Measurements from ENCODE around the gene OSBPL7.

The OSBPL7 gene

DNA sequence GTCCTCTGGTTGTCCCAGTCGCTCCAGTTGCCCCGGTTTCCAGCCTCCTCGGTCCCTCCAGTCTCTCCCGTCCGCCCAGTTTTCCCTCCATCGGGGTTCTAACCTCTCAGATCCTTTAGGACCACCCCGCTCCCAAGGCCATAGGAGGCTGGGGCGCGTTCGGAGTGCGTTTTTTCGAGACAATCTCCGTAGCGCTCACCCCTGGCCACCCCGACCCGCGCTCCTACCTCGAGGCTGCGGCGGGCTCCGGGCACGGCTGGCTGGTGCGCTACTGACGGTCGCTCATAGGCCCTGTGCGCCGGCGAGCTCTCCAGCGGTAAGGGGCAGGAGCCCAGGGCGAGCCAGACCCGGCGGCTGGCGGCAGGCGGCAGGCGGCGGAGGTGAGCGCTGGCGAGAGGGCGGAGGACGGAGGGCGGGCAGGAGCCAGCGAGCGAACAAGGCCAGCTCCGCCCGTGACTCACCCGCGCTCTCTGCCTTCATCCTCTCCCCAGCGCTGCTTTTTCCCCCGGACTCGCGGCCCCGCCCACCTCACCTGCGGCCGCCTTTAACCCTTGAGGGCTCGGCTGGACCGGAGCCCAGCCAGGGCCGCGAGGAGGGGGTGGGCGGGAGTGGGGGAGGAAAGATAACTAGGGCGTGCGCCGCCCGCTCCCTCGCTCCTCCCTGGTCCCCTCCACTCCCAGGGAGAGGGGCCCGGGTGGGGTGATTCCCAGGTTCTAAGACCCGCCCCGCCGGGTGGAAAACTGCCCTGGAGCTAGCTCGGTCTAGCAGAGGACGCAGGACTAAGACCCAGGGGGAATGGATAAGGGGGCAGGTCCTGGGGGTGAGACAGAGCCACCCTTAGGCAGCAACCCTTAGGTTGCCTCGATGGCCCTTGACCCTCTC lies 29.3 kb upstream of the OSBPL7 start, which contains the start of gene SP6:
Gene SP6 (minus strand): TSS at position 472 of the 882 bp plus-strand sequence. CDS start 2,734 bp downstream, outside the sequence.
- peak within 1 kb of the TSS; percentile 95 for H3K23ac ChIP-seq (ENCODE audit: low read length)
- no peaks in the 10 kb centered on the region for H3K36me3 ChIP-seq (ENCODE audit: control insufficient read depth, insufficient read depth, low read length)
- peak within 1 kb of the TSS; percentile 18 for H3K18ac ChIP-seq (ENCODE audit: low read length)
- DNase-seq, result peak; percentile 96
- no peak within 1 kb of the TSS for H2AK5ac ChIP-seq (ENCODE audit: low read length)
- H2BK5ac ChIP-seq (ENCODE audit: low read length), result peak within 1 kb of the TSS; percentile 10
- peak within 1 kb of the TSS; percentile 56 for H3K4me3 ChIP-seq (ENCODE audit: low read length)
- H4K8ac ChIP-seq (ENCODE audit: low read depth, low read length), result no peak within 1 kb of the TSS
- peak within 1 kb of the TSS; percentile 92 for H3K56ac ChIP-seq (ENCODE audit: low read length)
- no peak within 1 kb of the TSS for H3K4ac ChIP-seq (ENCODE audit: low read depth, low read length)
- peak within 1 kb of the TSS; percentile 29 for H3K27ac ChIP-seq (ENCODE audit: low read depth, low read length)
- H4K5ac ChIP-seq (ENCODE audit: low read length), result no peak within 1 kb of the TSS
- H3K79me2 ChIP-seq (ENCODE audit: control insufficient read depth, insufficient read depth, low read length), result peaks cover 11% of the 10 kb centered on the region
- no peak within 1 kb of the TSS for H2BK120ac ChIP-seq (ENCODE audit: low read depth, low read length)
- peak within 1 kb of the TSS; percentile 83 for H3K4me2 ChIP-seq (ENCODE audit: low read length)
- H2BK15ac ChIP-seq (replicated peaks; ENCODE audit: low read depth), result no peak within 1 kb of the TSS
- H3K27me3 ChIP-seq (ENCODE audit: insufficient read depth, low read length, poor library complexity), result peaks cover 16% of the 10 kb centered on the region
- peaks cover 25% of the 10 kb centered on the region for H3K4me1 ChIP-seq (ENCODE audit: control insufficient read depth, low read depth, low read length)
- no CpG with 5 or more reads among the region's 71 CpGs for WGBS (ENCODE audit: extremely low coverage, insufficient coverage, low lambda C conversion rate)
- H3K9ac ChIP-seq (ENCODE audit: low read length), result peak within 1 kb of the TSS; percentile 87
- peaks cover 5% of the 10 kb centered on the region for H3K79me1 ChIP-seq (ENCODE audit: low read length)

DNA sequence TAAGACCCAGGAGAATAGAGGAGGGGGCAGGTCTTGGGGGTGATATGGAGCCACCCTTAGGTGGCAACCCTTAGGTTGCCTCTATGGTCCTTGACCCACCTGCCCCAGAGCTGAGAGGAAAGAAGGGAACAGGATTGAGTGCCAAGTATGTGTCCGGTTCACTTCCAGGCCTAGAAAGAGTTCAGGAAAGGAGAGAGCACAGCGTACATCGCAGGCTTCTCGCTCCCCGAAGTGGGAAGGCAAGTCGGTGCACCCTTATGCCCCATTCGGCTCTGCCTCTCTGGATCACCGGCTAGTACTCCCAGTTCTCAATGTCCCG lies 28.7 kb upstream of the OSBPL7 start:
- H3K36me3 ChIP-seq (ENCODE audit: control insufficient read depth, insufficient read depth, low read length), result no peaks in the 10 kb centered on the region
- H3K4ac ChIP-seq (ENCODE audit: low read depth, low read length), result no peak overlapping the region
- peaks cover 6% of the 10 kb centered on the region for H3K79me1 ChIP-seq (ENCODE audit: low read length)
- peaks cover 22% of the 10 kb centered on the region for H3K4me1 ChIP-seq (ENCODE audit: control insufficient read depth, low read depth, low read length)
- no peak overlapping the region for H2BK120ac ChIP-seq (ENCODE audit: low read depth, low read length)
- H3K9ac ChIP-seq (ENCODE audit: low read length), result peak overlapping the region; percentile 87
- no CpG with 5 or more reads among the region's 9 CpGs for WGBS (ENCODE audit: extremely low coverage, insufficient coverage, low lambda C conversion rate)
- peak overlapping the region; percentile 95 for H3K23ac ChIP-seq (ENCODE audit: low read length)
- H4K8ac ChIP-seq (ENCODE audit: low read depth, low read length), result no peak overlapping the region
- DNase-seq, result no peak
- no peak overlapping the region for H2AK5ac ChIP-seq (ENCODE audit: low read length)
- no peak overlapping the region for H2BK5ac ChIP-seq (ENCODE audit: low read length)
- peaks cover 16% of the 10 kb centered on the region for H3K27me3 ChIP-seq (ENCODE audit: insufficient read depth, low read length, poor library complexity)
- H3K79me2 ChIP-seq (ENCODE audit: control insufficient read depth, insufficient read depth, low read length), result peaks cover 11% of the 10 kb centered on the region
- peak overlapping the region; percentile 8 for H3K18ac ChIP-seq (ENCODE audit: low read length)
- peak overlapping the region; percentile 56 for H3K4me3 ChIP-seq (ENCODE audit: low read length)
- no peak overlapping the region for H2BK15ac ChIP-seq (replicated peaks; ENCODE audit: low read depth)
- peak overlapping the region; percentile 92 for H3K56ac ChIP-seq (ENCODE audit: low read length)
- H3K4me2 ChIP-seq (ENCODE audit: low read length), result peak overlapping the region; percentile 83
- H3K27ac ChIP-seq (ENCODE audit: low read depth, low read length), result no peak overlapping the region
- H4K5ac ChIP-seq (ENCODE audit: low read length), result no peak overlapping the region

DNA sequence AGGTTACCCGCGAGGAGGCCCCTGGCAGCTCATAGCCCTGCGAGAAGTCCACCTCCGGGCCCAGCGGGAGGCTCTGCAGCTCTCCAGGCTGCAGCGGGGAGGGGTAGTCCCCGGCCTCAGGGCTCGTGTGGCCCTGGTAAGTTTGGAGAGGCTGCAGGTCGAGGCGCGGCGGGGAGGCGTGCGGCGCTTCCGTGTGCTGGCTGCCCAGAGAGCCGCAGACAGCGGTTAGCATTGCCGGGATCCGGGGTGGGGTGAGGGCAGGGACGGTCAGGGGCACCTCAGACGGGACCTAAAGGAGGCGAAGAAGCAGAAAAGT lies 26.6 kb upstream of the OSBPL7 start:
- H3K36me3 ChIP-seq (ENCODE audit: control insufficient read depth, insufficient read depth, low read length), result no peaks in the 10 kb centered on the region
- H2BK120ac ChIP-seq (ENCODE audit: low read depth, low read length), result no peak overlapping the region
- H3K4ac ChIP-seq (ENCODE audit: low read depth, low read length), result no peak overlapping the region
- H3K27ac ChIP-seq (ENCODE audit: low read depth, low read length), result no peak overlapping the region
- H3K4me3 ChIP-seq (ENCODE audit: low read length), result no peak overlapping the region
- H2AK5ac ChIP-seq (ENCODE audit: low read length), result no peak overlapping the region
- no peak overlapping the region for H2BK15ac ChIP-seq (replicated peaks; ENCODE audit: low read depth)
- peaks cover 6% of the 10 kb centered on the region for H3K79me1 ChIP-seq (ENCODE audit: low read length)
- peaks cover 20% of the 10 kb centered on the region for H3K4me1 ChIP-seq (ENCODE audit: control insufficient read depth, low read depth, low read length)
- H3K56ac ChIP-seq (ENCODE audit: low read length), result peak overlapping the region; percentile 49
- peaks cover 11% of the 10 kb centered on the region for H3K79me2 ChIP-seq (ENCODE audit: control insufficient read depth, insufficient read depth, low read length)
- no peak for DNase-seq
- H2BK5ac ChIP-seq (ENCODE audit: low read length), result no peak overlapping the region
- H4K5ac ChIP-seq (ENCODE audit: low read length), result no peak overlapping the region
- H3K18ac ChIP-seq (ENCODE audit: low read length), result no peak overlapping the region
- peaks cover 12% of the 10 kb centered on the region for H3K27me3 ChIP-seq (ENCODE audit: insufficient read depth, low read length, poor library complexity)
- no peak overlapping the region for H3K23ac ChIP-seq (ENCODE audit: low read length)
- H3K9ac ChIP-seq (ENCODE audit: low read length), result peak overlapping the region; percentile 65
- H3K4me2 ChIP-seq (ENCODE audit: low read length), result peak overlapping the region; percentile 39
- H4K8ac ChIP-seq (ENCODE audit: low read depth, low read length), result no peak overlapping the region
- WGBS (ENCODE audit: extremely low coverage, insufficient coverage, low lambda C conversion rate), result no CpG with 5 or more reads among the region's 23 CpGs

DNA sequence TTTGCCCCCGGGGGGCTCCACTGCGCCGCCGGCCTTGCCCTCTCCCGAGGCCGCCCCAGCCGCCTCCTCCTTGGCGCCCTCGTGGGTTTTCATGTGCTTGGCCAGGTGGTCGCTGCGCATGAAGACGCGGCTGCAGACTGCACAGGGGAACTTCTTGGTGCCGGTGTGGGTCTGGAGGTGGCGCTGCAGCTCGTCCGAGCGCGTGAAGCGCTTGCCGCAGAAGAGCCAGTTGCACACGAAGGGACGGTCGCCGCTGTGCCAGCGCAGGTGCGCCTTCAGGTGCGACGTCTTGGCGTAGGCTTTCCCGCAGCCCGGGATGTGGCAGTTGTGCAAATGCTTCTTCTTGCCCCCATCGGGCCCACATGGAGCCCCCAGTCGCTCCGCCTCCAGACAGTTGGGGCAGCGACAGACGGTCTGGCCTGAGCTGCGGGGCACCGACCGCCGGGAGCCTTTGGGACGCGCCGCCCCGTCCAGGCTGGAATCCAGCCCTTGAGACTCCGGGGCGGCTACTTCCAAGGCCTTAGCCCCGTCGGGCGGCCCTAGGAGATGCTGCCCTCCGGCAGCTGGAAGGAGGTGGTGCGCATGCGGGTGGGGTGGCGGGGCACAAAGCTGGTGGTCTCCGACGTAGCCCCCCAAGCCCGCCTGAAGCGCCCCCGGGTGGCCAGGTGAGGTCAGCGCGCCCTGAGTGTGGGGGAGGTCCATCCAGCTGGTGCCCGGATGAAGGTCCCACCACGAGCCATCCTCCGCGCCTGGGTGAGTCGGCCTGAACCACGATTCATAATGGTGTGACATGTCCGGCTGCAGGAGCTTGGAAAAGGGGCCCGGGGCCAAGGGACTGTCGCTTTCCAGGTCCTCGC lies 26.0 kb upstream of the OSBPL7 start:
- Histone ChIP-seq H2BK15ac (replicated peaks; ENCODE audit: low read depth) (no peak overlapping the region), H2BK5ac (ENCODE audit: low read length) (no peak overlapping the region), H4K5ac (ENCODE audit: low read length) (no peak overlapping the region), H3K9ac (ENCODE audit: low read length) (peak overlapping the region; percentile 65), H3K4me1 (ENCODE audit: control insufficient read depth, low read depth, low read length) (peaks cover 18% of the 10 kb centered on the region), H3K36me3 (ENCODE audit: control insufficient read depth, insufficient read depth, low read length) (no peaks in the 10 kb centered on the region), H3K4me2 (ENCODE audit: low read length) (peak overlapping the region; percentile 39), H3K18ac (ENCODE audit: low read length) (peak overlapping the region; percentile 62), H3K56ac (ENCODE audit: low read length) (peak overlapping the region; percentile 52), H3K4ac (ENCODE audit: low read depth, low read length) (no peak overlapping the region), H3K79me1 (ENCODE audit: low read length) (peaks cover 6% of the 10 kb centered on the region), H3K27ac (ENCODE audit: low read depth, low read length) (no peak overlapping the region), H2AK5ac (ENCODE audit: low read length) (no peak overlapping the region), H4K8ac (ENCODE audit: low read depth, low read length) (no peak overlapping the region), H3K23ac (ENCODE audit: low read length) (no peak overlapping the region), H3K27me3 (ENCODE audit: insufficient read depth, low read length, poor library complexity) (peaks cover 6% of the 10 kb centered on the region), H3K79me2 (ENCODE audit: control insufficient read depth, insufficient read depth, low read length) (peaks cover 11% of the 10 kb centered on the region), H3K4me3 (ENCODE audit: low read length) (no peak overlapping the region), H2BK120ac (ENCODE audit: low read depth, low read length) (no peak overlapping the region)
- peak; percentile 78 for DNase-seq
- WGBS (ENCODE audit: extremely low coverage, insufficient coverage, low lambda C conversion rate), result no CpG with 5 or more reads among the region's 71 CpGs

DNA sequence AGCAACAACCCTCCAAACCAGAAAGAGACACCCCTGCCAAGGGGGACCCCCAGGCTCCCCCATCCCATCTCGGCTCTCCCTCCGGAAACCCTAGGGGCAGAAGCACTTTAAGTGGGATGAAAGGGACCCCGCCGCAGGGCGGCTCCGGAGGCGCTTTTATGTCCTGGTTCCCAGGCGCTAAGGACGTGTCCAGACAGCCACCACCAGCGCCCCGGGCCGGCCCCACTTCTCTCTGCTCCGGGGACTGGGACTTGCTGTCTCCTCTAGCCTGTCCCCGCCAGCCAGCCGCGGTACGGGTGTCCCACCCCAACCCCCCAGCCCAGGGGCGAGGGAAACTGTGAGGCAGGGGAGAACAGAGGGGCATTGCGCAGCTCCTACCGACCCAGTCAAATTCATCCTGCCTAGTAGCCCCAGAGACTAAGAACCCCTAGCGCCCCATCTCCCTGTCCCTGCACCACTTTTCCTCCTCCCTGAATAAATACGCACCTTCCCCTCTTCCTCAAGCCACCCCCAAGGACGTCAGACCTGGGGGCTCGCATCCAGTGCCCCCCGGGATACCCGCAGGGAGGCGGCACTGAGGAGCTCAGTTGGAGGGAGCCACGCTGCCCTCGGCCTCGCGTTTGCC lies 25.2 kb upstream of the OSBPL7 start:
- H2BK120ac ChIP-seq (ENCODE audit: low read depth, low read length), result no peak overlapping the region
- DNase-seq, result no peak
- no peak overlapping the region for H3K27ac ChIP-seq (ENCODE audit: low read depth, low read length)
- no peaks in the 10 kb centered on the region for H3K36me3 ChIP-seq (ENCODE audit: control insufficient read depth, insufficient read depth, low read length)
- H3K4me2 ChIP-seq (ENCODE audit: low read length), result peak overlapping the region; percentile 15
- no peak overlapping the region for H2BK5ac ChIP-seq (ENCODE audit: low read length)
- no peak overlapping the region for H3K4ac ChIP-seq (ENCODE audit: low read depth, low read length)
- no peak overlapping the region for H3K23ac ChIP-seq (ENCODE audit: low read length)
- H3K56ac ChIP-seq (ENCODE audit: low read length), result peak overlapping the region; percentile 52
- H3K79me2 ChIP-seq (ENCODE audit: control insufficient read depth, insufficient read depth, low read length), result peaks cover 11% of the 10 kb centered on the region
- no peaks in the 10 kb centered on the region for H3K27me3 ChIP-seq (ENCODE audit: insufficient read depth, low read length, poor library complexity)
- no peak overlapping the region for H2BK15ac ChIP-seq (replicated peaks; ENCODE audit: low read depth)
- WGBS (ENCODE audit: extremely low coverage, insufficient coverage, low lambda C conversion rate), result no CpG with 5 or more reads among the region's 31 CpGs
- H3K79me1 ChIP-seq (ENCODE audit: low read length), result peaks cover 6% of the 10 kb centered on the region
- H4K8ac ChIP-seq (ENCODE audit: low read depth, low read length), result no peak overlapping the region
- no peak overlapping the region for H3K4me3 ChIP-seq (ENCODE audit: low read length)
- no peak overlapping the region for H4K5ac ChIP-seq (ENCODE audit: low read length)
- H3K4me1 ChIP-seq (ENCODE audit: control insufficient read depth, low read depth, low read length), result peaks cover 14% of the 10 kb centered on the region
- H3K18ac ChIP-seq (ENCODE audit: low read length), result peak overlapping the region; percentile 62
- peak overlapping the region; percentile 60 for H3K9ac ChIP-seq (ENCODE audit: low read length)
- no peak overlapping the region for H2AK5ac ChIP-seq (ENCODE audit: low read length)
